Inflammatory macrophage treated with lipopolysaccharide for 4 hours (primary cell): ENCODE data around the gene RFLNA.

ENCODE experiments used
- DNase-seq: peaks from one replicate; pipeline ENCODE4 v3.0.0-alpha.2; 2020

Gene RFLNA

DNA sequence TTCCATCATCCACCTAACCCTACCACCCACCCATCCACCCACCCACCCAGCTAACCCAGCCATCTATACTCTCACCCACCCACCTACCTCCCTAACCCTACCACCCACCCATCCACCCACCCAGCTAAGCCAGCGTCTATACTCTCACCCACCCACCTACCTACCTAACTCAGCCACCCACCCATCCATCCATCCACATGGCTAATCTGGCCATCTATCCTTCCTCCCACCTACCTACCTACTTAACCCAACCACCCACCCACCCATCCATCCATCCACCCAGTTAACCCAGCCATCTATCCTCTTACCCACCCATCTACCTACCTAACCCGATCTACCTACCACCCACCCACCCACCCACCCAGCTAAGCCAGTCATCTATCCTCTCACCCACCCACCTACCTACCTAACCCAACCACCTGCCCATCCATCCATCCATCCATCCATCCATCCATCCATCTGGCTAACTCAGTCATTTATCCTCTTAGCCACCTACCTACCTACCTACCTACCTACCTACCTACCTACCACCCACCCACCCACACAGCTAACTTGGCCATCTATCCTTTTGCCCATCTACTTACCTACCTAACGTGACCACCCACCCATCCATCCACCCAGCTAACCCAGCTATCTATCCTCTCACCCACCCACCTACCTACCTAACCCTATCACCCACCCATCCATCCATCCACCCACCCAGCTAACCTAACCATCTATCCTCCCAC lies 44.1 kb downstream of the RFLNA start:
- DNase-seq = no peak

DNA sequence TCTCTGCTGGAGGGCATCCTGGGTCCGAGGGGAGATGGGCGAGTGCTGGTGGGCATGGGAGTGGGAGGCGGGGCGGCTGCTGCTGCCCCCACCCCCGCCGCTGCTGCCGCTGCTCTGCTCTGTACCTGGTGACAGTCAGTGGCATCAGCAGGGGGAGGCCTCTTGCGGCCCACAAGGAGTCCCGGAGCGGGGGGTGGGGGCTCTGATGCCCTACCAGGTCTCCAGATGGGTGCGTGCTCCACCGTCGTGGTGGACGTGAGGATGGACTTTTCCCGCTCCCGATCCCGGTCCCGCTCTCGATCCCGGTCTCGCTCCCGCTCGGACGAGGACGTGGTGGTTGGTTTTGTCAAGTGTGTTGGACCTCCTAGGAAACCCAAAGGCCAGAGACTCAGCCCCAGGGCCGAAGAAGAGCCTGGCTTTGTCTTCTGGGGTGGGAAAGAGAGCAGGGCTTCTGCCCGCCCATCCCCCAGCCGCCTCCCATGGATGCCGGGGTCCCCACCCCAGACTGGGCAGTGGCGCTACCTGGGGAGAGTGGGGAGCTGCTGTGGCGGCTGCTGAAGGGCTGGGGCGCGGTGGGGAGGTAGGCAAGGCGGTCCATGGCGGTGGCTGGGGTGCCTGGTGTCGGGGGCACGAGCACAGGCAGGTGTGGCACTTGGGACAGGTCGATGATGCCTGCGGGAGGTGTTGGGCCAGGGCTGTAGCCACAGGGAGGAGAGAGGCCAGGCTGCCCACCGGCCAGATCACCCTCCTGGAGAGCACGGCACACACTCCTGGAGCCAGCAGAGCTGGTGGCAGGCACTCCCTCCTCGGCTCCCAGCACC lies 45.4 kb downstream of the RFLNA start:
- no peak for DNase-seq

DNA sequence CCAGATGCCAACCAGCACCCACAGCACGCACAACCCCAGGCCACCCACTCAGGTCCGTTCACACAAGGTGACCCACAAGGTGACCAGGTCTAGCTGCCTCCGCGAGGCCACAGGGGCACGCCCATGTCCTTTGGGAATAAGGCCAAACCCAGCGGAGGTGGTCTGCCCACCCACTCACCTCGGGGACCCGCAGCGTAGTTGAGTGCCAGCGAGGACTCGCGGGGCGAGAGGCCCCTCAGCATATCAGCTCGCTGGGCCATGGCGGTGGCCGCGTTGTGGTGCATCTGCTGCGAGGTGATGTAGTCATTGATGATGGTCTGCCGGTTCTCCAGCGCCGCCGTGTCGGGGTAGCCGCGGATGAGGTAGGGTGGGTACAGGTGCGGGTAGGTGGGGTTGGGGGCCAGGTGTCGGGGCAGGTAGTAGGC lies 46.8 kb downstream of the RFLNA start:
- DNase-seq = no peak

DNA sequence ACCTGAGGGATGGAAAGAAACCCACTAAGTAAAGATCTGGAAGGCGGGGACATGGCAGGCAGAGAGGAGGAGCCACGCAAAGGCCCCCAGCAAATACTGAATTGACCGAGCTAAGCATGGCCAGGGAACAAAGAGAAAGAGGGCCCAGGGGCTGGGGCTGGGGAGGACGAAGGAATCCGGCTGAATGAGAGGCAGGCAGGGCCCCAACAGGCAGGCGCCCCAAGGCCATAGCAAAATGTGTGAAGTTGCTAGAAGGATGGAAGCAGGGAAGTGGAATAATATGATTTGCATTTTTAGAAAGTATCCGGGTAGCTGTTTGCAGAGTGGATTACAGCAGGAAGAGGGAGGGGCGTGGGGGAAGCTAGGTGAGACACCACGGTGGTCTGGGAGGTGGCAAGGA lies 49.1 kb downstream of the RFLNA start:
- DNase-seq = no peak

DNA sequence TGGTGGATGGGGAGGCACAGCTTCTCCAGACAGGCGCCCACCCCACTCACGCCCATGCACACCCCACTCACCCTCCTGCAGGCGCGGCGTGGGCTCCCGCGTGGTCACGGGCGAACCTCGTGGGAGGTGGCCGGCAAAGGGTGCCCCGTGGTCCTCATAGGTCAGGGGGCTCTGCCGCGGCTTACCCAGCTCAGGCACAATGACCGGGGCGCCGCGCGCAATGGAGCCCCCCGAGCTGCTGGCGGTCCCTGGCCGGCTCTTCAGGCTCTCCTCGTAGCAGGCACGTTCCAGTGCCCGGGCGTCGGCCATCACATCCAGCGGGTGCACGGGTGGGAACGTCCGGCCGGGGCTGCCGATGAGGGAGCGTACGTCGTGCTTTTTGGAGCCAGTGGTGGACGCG lies 49.6 kb downstream of the RFLNA start:
- DNase-seq = no peak

DNA sequence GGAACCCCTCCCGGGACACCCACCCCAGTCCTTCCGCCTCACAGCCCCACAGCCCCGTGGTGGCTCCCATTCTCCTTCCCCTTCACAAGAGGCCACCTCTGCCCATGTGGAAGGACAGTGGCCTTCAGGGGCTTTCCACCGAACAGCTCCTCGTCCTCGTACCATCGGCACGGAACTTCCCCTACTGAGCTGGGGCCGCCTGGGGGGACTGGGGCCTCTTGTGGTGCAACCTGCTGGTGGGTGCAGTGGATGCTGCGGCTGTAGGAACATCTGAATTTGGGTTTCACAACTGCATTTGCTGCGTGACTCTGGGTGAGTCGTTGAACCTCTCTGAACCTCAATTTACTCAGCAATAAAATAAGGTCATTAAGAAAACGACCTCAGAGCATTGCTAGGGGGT lies 50.9 kb downstream of the RFLNA start:
- DNase-seq = peak; percentile 11

DNA sequence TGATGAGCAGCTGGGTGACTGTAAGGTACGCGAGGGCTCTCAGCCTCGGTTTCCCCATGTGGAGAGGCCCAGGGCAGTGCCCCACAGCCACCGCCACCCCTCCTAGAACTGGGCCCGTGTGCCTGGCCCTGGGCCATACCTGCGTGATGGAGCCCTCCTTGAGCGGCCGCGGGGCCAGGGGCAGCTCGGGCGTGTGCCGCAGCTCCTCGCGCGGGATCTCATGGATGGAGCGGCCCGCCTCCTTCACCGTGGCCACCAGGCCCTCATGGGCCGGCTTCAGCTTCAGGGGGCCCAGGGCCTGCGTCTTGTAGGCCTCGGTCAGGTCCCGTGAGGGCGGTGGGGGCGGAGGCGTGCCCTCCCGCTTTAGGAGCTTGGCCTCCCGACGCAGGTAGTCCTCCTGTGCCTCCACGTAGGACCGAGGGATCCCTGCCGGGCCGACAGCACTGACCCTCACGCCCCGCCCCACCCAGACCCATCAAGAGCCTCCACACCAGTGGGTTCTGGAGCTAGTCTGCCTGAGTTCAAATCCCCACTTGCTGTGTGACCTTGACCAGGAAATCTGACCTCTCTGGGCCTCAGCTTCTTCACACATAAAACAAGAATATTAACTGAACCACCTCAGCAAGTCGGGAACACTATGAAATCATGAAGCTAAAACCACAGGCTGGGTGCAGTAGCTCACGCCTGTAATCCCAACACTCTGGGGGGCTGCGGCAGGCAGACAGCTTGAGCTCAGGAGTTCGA lies 51.7 kb downstream of the RFLNA start:
- no peak for DNase-seq

DNA sequence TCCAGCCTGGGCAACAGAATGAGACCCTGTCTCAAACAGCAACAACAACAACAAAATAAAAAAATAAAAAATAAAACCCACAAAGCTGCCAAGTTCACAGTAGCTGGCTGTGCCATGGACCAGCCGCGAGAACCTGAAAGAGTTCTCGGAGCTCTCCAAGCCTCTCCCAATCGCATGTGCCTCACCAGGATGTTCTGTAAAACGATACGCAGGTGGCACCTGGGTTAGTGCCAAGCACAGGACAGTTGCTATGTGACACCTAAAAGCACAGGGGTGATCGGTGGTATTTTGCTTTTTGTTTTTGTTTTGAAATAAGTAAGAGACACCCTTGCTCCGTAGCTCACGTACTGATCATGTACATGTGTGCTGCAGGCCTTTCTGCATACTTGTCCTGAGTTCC lies 52.4 kb downstream of the RFLNA start:
- DNase-seq = no peak

DNA sequence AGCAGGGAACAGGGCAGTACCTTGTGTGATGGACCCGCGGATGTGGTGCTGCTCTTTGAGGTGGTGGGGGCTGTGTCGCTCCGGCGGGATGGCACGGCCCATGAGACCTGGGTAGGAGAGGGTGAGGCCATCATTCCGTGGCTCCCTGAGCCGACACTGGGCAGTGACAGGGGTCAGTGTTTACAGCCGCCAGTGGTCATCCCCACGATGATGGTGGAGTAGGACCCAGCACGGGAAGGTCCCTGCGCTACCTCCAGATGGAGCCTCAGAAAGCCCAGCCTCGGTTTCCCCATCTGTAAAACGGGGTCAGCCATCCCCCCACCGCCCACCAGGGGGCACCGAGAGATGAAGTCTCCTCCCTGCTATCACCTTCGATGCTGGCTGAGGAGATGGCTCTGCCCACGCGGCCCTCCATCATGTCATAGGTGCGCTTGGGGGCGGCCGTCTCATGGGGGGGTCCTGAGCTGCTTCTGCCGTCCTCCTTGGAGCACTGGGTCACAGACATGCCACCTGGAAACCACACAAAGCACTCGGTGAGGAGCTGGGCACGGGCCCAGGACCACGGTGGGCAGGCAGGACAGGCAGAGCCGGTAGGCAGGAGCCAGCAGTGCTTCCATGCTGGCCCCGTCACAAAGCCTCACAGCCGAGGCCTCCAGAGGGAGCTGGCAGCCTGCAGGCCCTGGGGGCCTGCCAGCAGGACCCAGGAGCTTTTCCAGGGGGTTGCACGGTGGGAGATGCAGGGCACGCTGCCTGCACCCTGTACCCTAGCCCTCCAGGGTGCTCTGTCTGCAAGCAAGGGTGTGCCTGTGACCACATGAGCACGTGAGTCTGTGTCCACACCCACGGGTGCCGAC lies 53.1 kb downstream of the RFLNA start:
- no peak for DNase-seq

DNA sequence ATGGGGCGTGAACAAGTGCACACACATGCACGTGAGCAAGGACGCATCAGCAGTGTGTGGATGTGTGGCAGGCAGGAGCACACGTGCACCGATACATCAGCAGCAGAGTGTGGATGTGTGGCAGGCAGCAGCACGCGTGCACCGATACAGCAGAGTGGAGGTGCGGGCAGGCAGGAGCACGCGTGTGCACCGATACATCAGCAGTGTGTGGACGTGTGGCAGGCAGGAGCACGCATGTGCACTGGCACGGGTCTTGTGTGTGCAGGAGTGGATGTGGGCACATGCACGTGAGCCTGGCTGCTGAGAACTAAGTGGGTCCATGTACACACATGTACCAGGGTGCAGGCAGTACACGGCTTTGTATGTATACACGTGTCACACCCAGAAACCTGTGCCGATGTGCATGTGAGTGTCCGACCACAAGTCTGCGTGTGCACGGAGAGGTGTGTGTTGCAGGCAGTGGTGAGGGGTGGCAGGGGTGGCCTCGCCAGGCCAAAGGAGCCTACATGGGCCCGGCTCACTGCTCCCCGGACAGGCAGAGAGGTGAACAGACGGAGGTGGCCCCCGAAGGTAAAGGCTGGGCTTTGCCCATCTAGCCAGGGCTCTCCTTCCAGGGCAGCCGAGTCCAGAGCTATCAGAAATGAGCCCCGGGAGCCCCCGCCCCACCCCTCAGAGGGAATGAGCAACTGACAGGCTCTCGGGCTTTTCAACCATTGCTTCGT lies 53.9 kb downstream of the RFLNA start:
- no peak for DNase-seq

DNA sequence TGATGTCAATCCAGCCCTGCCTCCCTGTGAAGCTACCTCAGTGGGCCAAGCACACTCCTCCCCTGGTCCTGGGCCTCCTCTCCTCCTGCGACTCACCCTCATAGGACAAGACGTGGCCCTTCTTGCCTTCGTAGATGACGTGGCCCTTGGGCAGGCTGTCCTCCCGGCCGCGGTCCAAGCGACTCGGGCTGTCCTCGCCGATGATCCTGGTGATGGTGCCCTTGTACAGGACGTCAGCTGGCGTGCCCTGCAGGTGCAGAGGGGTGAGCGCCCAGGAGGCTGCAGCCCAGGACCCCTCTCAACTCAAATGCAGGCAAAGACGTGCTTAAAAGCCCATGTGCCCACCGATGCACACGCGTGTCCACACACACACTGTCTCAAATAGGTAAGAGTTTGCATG lies 55.6 kb downstream of the RFLNA start:
- no peak for DNase-seq

DNA sequence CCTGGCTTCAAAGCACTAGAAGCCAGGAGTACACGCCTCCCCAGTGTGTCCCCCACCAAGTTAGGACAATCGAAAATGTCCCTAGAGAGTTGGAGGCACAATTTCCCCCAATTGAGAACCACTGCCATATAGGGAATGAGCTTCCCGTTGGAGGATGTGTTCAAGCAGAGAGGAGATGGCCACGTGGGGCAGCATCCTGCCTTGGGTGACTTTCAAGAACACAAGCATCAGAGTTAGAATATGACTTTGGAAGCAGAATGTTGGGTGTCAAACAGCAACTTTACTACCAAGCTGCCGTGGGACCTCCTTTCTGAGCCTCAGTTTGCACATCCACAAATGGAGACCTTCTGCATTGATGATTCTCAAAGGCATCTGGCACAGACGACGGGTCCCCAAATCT lies 56.5 kb downstream of the RFLNA start:
- no peak for DNase-seq

DNA sequence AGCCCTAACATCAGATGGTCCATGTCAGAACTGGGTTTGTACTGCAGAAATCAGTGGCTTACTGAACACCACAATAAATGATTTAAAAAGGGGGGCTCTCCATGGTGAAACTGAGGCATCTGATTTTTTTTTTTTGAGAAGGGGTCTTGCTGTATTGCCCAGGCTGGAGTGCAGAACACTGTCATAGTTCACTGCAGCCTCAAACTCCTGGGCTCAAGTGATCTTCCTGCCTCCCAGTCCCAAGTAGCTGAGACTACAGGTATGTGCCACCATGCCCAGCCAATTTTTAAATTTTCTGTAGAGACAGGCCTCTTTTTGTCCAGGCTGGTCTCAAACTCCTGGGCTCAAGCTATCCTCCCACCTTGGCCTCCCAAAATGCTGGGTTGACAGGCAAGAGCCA lies 57.4 kb downstream of the RFLNA start:
- DNase-seq = no peak

DNA sequence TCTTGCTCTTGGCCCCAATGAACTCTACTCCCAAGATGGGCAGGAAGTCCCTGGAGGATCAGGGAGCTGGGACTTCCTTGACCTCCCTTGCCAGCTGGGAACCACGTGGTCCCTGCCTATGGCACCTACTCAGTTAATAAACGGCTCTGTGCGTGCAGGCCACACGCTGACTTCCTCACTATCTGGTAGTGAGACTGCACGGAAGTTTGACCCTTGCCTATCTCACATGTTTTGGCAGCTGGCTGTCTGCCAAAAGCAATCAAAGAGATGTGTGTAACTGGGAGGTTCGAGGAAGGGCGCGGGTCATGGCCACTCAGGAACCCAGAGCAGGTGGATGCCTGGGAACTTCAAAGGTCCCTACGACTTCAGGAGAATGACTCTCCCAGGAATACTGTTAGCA lies 57.9 kb downstream of the RFLNA start:
- DNase-seq = peak; percentile 33

DNA sequence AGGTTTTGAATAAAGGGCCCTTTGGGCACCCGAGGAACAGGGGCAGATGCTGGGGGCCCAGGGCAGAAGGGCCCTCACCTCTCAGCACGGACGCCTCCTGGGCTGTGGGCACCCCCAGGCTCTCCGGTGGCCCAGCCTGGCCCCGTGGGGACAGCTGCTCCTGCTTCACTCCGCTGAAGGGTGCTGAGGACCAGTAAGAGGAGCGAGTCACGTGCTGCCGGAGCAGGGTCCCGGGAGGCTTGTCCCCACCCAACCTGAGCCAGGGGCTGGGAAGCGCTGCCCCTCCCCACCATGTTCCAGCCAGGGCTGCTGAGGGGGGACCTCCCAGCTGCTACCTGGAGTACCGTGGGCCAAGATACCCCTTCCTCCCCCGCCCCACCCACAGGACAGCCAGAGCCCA lies 59.5 kb downstream of the RFLNA start:
- DNase-seq = no peak

DNA sequence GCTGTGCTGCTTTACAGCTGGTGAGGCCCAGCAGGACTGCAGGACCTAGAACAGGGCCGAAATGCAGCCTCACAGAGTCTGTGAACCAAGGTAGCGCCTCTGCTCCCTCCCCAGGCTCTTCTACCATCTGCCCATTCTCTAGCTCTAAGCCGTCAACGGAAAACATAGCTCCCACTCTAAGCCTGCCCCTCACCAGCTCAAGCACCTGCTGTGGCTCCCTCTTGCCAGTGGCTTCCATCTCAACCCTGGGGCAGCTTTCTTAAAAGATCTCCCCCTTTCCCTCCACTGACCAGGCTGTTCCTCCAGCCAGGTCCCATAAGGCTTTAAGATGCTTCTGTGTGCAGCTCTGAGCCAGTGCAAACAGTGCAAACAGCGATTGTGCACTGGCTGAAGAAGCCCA lies 61.3 kb downstream of the RFLNA start:
- no peak for DNase-seq

DNA sequence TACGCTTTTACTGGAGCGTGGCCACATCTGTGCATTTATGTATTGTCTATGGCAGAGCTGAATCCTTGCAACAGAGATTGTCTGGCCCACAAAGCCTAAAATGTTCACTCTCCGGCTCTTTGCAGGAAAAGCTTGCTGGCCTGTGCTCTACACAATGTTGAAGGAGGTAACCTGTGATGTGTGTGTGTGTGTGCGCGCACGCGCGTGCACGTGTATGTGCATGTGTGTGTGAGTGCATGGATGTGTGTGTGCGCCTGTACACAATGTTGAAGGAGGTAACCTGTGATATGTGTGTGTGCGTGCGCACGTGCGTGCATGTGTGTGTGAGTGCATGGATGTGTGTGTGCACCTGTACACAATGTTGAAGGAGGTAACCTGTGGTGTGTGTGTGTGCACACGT lies 62.7 kb downstream of the RFLNA start:
- DNase-seq = no peak

DNA sequence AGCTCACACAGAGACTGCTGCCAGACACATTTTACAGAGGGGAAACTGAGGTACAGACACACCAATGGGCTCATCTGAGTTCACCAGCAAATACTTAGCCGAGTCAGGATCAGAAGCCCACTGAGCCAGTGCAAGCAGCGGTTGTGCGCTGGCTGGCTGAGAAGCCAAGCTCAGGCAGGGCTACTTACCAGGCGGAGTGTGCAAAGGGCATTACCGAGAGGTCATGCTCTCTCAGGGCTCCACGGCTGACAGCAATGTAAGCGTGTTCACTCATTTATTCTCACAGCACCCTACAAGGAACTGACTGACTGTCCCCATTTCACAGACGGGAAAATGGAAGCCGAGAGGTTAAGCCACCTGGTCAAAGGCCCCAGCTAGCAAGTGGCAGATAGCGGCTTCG lies 63.7 kb downstream of the RFLNA start:
- DNase-seq = no peak

DNA sequence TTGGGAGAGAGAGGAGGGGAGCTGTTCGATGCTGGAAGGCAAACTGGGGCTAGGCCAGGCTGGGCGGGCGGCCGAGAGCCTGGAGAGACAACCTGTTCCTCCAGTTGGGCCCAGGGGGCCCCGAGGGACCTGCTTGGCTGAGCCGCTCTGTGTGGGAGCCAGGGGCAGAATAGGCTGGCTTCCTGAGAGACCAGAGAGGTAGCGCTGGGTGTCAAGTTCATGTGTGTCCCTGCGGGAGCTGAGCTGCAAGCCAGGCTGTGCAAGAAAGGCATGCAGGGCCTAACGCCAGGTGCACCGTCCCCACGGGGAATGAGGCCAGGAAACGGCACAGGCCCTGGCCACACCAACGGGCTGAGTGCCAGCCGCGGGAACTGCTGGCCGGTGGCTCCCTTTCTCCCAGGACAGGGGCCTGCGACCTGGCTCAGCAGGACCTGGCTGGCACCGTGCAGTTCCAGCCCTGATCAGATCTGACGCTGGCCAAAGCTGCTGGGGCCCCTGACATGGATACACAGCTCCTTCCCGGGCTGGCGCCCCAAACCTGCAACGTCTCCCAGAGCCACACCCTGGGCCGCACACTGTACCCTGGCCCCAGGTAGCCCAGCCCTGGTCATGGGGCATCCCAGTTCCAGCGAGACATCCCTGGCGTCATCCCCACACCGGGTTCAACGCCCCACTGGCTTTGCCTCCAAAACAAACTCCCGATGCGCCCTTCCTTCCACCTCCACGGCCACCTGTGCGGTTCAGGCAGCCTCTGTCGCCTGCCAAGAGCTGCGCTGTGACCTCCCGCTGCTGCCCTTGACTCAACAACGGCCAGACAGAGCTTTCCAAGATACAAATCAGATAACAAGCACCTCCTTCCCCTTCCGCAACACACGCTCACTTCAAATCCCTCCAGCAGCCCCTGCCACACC lies 65.0 kb downstream of the RFLNA start:
- DNase-seq = no peak

DNA sequence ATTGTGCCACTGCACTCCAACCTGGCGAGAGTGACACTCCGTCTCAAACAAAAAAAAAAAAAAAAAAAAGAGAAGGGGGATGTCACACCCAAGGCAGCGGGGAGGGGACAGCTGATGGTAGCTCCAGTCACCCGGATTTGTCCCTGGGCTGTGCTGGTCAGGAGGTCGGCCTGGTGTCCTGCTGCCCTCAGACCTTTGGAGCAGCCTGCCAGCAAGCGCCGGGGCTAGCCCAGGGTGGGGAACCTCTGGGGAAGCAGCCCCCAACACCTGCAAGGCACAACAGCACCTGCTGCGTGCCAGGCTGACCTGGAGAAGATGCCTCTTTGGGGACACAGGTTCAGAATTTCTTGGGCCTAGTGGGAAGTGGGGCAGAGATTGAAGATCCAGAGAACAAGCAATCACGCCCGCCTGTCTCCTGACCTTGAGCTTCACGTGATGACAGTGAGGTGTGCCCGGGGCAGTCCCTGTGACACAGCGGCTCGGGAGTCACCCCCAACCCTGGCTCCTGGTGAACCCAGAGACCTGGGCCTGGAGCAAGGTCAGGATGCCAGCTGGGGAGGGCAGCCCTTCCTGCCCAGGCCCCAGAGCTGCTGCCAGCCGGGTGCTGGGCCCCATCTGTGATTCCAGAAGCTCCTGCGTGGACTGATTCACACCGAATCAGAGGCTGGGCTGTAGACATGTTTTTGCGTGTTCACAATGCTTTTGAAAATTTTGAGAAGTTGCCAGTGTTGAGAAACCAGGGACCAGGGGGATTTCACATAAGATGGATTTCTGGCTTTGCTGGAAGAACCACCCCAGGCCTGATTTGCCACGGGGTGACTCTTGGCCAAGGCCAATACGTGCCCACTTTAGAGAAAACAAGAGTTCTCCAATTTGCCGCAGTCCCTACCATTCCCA lies 66.4 kb downstream of the RFLNA start:
- DNase-seq = no peak
